ENCODE data around the gene EZR. TPM values are rescaled to one million over a fixed set of nuclear protein-coding genes. Genes with fewer than 3 reads are reported as not detected.
A peak's percentile ranks its signal among the peaks of the same experiment; 100 is the strongest.

Gene EZR
- total RNA-seq, 2 donors from 2014 or later: 118 to 222 TPM

- DNase-seq (ENCODE audit: low spot score): no peak
- TF ChIP-seq POLR2A (IDR thresholded peaks at IDR 0.05) (no peak), CTCF (IDR thresholded peaks at IDR 0.05) (peak in 1 of 4 experiments; percentile 9), POLR2AphosphoS5 (IDR thresholded peaks at IDR 0.05) (no peak)
- Histone ChIP-seq H3K27ac (peak overlapping the region; percentile 64 to 65), H3K4me1 (replicated peaks) (peaks cover 23% of the 10 kb centered on the region), H3K36me3 (no peaks in the 10 kb centered on the region), H3K27me3 (replicated peaks; ENCODE audit: insufficient read depth) (no peaks in the 10 kb centered on the region), H3K4me3 (no peak overlapping the region), H3K9me3 (no peaks in the 10 kb centered on the region)
- WGBS: 43% methylated on average over 8 of the region's 8 CpGs
- intact Hi-C loops (cut with DNase I): loop anchor here (5.0 kb wide), 1 partner anchor 45 kb away; no protein-coding TSS in a partner anchor
Observed at GRCh38 chr6:158807515-158808441, 11.4 kb downstream of the EZR start.

DNA sequence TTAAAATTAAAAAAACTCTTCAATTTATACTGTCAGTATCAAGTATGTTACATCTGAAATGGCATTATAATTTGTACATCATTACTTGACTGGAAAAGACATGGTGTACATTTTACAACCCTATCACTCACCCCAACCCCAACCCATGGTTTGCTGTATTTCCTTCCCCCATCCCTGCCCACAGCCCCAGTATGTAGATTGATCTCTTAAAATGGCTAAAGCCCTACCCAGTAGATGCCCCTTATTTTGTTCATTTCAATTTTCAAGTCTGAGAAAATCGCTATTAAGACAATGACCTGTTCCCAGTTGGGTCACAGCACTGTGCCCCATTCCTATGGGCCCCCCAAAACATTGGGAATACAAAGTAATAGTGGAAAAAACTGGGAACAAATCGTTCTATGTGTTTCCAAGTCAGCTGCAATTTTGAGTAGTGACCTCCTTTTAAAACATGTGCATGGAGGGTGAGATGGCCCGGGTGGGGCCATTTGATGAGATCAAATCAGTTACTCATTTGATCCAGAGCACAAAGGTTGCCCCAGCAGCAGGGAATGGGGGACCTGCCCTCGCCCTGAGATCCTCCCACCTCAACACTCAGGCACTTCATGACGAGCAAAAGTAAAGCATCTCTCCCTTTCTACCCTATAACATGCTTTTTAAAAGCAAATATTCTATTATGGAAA is 13.3 kb downstream of the EZR start:
- 88% methylated on average over 5 of the region's 5 CpGs for WGBS
- no peaks in the 10 kb centered on the region for H3K9me3 ChIP-seq
- H3K27me3 ChIP-seq (replicated peaks; ENCODE audit: insufficient read depth): no peaks in the 10 kb centered on the region
- intact Hi-C loops (cut with DNase I): loop anchor here (5.0 kb wide), 1 partner anchor 44 kb away; no protein-coding TSS in a partner anchor
- no peaks in the 10 kb centered on the region for H3K36me3 ChIP-seq
- no peak overlapping the region for H3K4me3 ChIP-seq
- no peak for DNase-seq (ENCODE audit: low spot score)
- no peak for TF ChIP-seq POLR2AphosphoS5 (IDR thresholded peaks at IDR 0.05)
- no peak for TF ChIP-seq POLR2A (IDR thresholded peaks at IDR 0.05)
- no peak for TF ChIP-seq CTCF (IDR thresholded peaks at IDR 0.05)
- H3K27ac ChIP-seq: peak overlapping the region in 1 of 2 donors; percentile 64
- peaks cover 26% of the 10 kb centered on the region for H3K4me1 ChIP-seq (replicated peaks)

- DNase-seq (ENCODE audit: low spot score): no peak
- Histone ChIP-seq H3K9me3 (no peaks in the 10 kb centered on the region), H3K27me3 (replicated peaks; ENCODE audit: insufficient read depth) (no peaks in the 10 kb centered on the region), H3K27ac (peak overlapping the region; percentile 66 to 68), H3K4me3 (no peak overlapping the region), H3K4me1 (replicated peaks) (peaks cover 22% of the 10 kb centered on the region), H3K36me3 (no peaks in the 10 kb centered on the region)
- no peak for TF ChIP-seq CTCF (IDR thresholded peaks at IDR 0.05)
- TF ChIP-seq POLR2A (IDR thresholded peaks at IDR 0.05): no peak
- no peak for TF ChIP-seq POLR2AphosphoS5 (IDR thresholded peaks at IDR 0.05)
- intact Hi-C loops (cut with DNase I): no loop called here
Observed at GRCh38 chr6:158804207-158804606, 15.0 kb downstream of the EZR start.

DNA sequence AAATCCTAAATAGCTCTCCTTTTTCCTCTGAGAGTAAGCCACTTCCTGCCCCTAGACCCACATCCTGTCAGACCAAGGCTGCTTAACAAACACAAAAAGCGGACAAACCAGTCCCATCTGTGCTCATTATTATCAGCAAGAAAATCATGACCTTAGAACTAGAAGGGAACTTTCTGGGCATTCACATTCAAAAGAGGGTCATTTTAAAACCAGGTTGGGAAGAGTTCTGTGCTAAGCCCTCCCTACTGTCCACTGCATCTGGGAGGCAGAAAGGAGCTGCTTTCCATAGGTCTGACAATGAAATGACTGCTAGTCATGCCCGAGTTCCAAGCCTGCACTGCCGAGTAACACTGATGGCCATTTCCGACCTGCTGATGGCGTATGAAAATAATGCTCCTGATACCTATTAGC is 15.4 kb downstream of the EZR start:
- Histone ChIP-seq H3K36me3 (no peaks in the 10 kb centered on the region), H3K27me3 (replicated peaks; ENCODE audit: insufficient read depth) (no peaks in the 10 kb centered on the region), H3K9me3 (no peaks in the 10 kb centered on the region), H3K27ac (peak overlapping the region; percentile 66 to 68), H3K4me3 (no peak overlapping the region), H3K4me1 (replicated peaks) (peaks cover 21% of the 10 kb centered on the region)
- 41% methylated on average over 5 of the region's 5 CpGs for WGBS
- peak; percentile 74 for TF ChIP-seq POLR2AphosphoS5 (IDR thresholded peaks at IDR 0.05)
- TF ChIP-seq CTCF (IDR thresholded peaks at IDR 0.05): no peak
- intact Hi-C loops (cut with DNase I): no loop called here
- peak; percentile 63 for DNase-seq (ENCODE audit: low spot score)
